8988T (cell line): ENCODE results near the gene GLCE.
"Not testable (repeated sequence)": the region's sequence is repeated elsewhere in the genome, so short reads cannot be mapped to it uniquely, and the experiment has no call there.

Experiments
- DNase-seq: peaks from one replicate; pipeline ENCODE4 v3.0.0; 2011

Gene GLCE

DNA sequence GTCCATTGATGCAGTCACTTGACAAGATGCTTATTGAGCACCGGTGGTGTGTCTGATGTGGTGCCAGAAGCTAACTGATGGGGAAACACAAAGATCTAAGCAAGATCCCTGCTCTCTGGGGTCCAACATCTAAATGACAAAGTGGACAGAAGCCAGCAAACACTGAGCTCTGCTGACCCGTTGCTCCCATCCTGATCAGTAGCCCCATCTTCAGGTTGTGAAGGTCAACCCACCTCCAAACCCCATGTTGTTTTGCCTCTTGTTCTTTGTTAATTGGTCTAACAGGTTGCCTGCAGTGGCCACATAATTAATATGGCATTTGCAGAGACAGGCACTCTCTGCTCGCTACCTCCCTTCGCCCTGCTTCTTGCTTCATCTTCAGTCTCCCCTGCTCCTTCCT lies 21.5 kb upstream of the GLCE start:
- DNase-seq: no peak

DNA sequence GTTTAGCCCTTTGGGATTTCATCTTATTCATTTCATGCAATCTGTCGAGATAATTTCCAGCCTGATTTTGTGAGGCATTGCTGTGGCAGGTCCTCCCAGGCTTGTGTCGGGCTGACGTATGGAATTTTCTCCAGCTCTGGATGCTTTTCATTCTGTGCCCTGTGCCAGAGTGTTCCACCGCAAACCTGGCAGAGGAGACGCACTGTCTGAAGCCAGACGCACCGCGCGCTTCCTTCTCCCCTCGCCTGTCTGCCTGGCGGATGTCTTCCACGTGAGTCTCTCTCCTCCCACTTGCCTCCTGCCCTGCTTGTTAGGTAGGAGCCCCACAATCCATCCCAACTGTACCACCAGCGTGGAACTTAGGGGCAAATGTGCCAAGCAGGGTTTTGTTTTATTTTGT lies 20.1 kb upstream of the GLCE start:
- no peak for DNase-seq

DNA sequence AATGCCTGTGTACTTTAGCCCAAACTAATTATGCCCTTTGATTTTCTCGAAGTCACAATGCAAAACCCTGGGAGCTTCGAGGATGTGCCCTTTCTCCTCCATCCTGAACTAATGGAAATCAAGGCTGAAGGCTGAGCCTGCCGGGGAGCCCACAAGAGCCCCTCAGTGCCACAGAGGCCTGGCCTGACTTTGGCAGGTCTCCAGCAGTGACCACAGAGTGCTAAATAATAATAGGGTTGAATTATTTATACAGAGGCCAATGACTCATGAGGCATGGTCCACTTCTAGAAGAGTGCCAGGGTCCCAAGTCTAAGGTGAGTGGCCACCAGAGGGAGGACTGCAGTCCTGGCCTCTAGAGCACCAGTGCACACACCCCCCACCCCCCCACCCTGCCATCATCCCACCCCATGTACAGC lies 19.1 kb upstream of the GLCE start:
- DNase-seq: no peak

DNA sequence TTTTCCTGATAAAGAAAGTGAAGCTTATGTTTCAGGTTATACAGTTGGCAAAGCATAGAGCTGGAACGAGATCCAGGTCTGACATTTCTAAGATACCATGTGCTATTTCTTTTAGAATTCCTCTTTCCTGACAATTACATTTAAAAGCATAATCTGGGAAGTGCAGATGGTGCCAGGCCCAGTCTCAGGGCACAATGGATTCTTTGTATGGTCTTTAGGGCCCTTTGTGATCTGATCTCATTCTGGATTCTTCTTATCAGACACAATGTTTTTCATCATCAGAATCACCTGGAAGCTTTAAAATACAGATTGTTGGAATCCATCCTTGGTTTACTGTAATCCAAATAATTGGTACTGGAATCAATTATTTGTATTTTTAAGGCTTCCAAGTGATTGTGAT lies 18.6 kb upstream of the GLCE start:
- DNase-seq: no peak

DNA sequence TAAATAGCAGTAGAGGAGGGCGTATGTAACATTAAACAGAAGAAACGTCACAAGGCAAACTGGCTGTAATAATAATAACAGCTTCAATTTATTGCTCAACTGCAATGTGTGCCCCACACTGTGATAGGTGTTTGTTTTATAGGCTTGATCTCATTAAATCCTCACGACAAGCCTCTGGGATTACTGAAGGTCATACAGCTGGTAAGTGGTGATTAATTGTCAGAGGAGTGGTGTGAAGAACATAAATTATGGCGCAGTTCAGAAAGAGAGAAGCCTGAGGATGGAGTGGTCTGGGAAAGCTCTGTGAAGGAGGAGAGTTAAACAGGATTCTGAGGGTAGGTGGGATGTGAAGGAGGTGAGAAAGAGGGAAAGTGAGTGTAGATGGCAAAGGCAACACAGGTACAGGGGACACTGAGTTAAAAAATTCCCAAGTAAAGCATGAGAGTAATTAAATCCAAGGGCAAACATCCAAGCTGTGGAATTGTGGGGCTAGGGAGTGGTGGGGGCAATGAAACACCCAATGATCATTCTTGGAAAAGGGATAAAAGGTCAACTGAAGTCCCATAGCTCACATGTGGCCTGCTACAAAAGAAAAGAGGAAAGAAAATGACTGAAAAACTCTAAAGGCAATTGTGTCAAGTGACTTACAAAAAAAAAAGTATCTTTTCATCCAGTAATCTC lies 16.5 kb upstream of the GLCE start:
- no peak for DNase-seq

DNA sequence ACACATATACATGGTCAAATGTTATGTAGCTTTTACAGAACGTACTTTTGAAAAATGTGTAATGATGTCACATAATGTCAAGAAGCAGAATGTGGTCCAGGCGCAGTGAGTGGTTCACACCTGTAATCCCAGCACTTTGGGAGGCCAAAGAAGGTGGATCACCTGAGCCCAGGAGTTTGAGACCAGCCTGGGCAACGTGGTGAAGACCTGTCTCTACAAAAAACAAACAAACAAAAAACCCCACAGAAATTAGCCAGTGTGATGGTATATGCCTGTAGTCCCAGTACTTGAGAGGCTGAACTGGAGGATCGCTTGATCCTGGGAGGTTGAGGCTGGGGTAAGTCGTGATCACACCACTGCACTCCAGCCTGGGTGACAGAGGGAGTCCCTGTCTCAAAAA lies 15.9 kb upstream of the GLCE start:
- DNase-seq: no peak

DNA sequence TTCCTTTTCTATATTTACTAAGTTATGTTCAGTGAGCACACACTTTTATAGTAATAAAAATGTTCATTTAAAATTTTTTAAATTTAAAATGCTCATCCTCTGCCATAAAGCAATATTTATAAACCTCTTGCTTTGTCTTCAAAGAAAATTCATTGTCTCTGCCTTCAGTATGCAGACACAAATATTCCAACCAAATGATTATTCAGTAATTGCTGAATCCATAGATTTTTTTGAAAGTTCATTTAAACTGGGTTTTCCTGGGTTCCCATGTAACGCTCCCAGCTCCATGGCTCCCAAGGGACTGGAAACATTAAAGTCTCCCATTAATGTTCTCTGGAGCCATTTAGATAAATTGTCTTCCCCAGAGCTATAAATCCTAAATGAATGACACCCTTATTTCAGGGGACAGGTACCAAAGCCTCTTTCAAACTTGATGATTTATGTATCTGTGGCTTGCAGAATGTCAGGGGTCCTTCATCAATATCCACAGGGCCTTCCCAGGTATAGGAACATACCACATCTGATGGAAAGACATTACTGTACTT lies 15.2 kb upstream of the GLCE start:
- no peak for DNase-seq

DNA sequence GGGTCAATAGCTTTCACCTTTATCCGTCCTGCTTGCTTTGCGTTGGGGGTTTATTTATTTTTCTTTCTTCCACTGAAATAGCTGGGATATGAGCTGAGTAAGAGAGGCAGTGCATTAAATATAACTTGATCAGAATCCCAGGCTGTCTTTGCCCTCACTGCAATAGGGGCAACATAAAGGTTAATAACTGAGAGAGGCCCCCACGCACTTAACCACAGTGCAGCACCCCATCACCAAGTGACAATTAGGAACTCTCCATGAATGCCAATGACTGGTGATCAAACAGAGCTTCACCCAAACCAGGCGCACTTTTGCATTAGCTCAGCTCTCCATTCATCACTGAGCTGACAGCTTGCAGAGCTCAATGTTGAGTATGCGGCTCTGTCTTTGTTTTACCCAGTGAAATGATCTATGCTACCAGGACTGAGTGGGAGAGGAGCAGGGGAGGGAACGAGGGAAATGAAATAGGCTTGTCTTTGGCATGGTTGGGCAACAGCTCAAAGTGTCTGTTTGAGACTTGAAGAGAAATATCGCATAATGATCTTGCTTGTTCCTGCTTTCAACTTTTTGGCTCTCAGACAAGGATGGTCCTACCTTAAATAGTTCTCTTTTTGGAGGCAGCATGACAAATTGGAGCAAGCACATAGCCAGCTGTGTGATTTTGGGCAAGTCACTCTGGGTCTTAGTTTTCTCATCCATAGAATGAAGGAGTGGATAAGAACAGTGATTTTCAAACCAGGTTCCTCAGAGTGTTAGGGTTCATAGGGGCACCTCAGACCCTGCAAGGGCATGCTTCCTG lies 14.5 kb upstream of the GLCE start:
- DNase-seq: no peak

DNA sequence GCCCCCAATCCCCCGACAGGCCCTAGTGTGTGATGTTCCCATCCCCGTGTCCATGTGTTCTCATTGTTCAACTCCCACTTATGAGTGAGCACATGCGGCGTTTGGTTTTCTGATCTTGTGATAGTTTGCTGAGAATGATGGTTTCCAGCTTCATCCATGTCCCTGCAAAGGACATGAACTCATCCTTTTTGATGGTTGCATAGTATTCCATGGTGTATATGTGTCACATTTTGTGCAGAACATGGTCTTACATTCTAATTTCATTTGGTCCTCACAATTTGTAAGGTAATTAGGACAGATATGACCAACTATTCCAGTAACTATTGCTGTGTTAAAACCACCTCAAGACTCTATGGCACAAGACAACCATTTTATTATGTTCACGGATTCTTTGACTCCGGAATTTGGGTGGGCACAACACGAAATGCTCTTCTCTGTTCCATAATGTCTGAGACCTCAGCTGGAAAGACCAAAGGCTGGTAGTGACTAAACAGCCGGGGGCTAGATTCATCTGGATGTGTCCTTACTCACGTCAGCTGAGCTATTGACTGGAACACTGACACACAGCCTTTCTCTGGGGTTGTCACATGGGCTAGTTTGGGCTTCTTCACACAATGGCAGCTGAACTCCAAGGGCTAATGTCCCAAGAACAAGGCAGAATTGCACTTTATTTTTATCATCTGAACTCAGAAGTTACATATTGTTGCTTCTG lies 13.6 kb upstream of the GLCE start:
- no peak for DNase-seq

DNA sequence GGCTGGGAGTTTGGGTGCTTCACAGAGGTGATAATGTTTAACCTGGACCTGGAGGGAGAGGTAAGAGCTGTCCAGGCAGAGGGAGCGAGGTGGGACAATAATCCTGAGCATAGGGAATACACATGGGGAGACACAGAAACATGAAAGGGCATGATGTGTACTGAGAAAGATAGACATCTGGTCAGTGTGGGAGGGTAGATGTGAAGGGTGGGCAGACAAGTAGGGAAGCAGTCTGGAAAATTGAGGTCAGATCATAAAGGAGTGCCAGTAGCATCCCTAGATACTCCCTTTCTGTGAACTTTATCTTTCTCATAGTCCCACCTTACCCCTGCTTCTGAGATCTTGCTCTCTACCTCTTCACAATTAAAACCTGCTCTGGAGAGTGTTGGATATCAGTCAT lies 12.0 kb upstream of the GLCE start:
- DNase-seq: no peak

DNA sequence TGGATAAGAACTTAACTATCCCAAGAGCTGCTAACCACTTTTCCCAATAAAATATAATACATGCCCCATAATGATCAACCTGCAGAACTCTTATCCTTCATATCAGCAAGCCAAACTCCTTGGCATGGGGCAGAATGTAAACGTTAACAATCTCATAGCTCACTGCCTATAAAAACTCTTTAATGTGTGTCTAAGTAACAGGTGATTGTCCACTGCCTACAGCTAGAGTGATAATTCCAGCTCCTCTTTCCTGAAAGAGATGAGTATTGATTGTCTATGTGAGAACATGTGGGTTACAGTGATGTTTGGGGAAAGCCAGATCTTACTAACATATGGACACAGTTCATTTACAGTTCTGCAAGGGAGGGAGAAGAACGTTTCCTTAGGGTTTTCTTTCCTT lies 11.3 kb upstream of the GLCE start:
- no peak for DNase-seq

DNA sequence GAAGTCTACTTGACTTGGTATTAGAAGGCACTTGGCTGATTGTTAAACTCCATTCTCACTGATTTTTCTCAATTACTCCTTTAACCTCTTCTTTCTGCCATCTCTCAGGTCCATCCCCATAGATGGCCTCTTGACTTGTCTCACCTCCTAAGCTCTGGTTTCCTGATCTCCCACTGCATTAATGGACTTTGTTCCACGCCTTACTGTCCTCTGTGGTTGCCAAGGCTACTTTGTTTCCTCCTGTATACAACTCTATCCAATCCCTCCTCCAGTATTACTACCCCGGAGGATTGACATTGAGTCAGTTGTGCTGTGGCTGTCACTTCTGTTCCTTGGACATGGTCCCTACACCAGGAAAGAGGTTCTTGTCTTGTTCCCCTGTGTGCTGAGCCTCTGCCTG lies 10.6 kb upstream of the GLCE start:
- no peak for DNase-seq

DNA sequence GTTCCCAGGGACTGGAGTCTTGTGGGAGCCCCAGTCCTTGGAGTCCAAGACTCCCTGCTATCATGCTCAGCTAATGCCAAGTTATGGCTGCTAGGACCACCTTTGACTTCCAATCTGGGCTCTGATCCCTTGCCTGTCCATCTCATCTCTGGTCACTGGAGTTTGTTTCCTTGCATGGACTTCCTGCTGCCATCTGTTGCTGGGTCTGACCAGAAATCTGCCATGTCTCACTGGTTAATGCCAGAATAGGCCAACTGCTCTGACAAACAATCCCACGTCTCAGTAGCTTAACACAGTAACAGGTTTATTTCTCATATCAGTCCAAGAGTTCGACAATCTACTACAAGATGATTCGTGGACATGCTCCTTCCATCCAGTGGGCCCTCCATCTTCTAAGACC lies 10.1 kb upstream of the GLCE start:
- DNase-seq: no peak

DNA sequence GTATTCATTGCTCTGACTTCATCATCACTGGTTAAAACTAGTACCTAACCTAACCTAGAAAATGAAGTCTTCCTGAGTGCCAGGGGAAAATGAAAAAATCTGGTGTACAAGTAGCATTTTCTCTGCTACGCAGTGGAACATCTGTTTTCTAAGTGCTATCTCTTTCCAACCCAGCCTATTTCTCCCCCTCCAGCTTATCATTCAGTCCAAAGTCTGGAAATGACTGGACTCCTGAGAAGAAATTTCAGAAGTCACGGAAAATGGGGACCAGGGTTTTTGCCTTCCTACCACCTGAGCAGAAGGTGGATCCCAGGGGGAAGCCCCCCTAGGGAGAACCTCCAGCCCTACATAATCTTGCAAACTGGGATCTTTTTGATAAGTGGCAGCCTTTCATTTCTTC lies 9.6 kb upstream of the GLCE start:
- DNase-seq: no peak

DNA sequence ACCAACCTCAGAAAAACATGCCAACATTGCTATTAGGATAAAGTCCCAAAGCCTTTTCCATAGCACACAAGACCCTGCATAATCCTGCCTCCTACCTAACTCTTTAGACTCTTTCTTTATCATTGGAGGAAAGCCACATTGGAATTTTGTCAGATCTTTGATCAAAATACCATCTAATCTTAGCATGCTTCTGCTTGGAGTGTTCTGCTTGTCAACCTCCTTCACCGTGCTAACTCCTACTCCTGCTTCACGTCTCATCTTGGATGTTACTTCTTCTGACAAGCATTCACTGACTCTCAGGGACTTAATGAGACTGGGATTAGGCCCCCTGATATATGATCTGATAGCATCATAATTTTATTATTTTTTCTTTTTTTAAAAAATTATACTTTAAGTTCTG lies 7.4 kb upstream of the GLCE start:
- DNase-seq: no peak

DNA sequence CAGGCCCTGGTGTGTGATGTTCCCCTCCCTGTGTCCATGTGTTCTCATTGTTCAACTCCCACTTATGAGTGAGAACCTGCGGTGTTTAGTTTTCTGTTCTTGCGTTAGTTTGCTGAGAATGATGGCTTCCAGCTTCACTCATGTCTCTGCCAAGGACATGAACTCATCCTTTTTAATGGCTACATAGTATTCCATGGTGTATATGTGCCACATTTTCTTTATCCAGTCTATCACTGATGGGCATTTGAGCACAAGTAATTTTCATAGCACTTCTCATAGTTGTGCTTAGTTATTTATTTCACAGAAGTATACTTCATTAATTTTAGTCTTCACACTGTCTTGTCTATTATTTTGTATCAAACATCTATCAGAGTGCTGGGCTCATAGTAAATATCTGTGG lies 6.8 kb upstream of the GLCE start:
- not testable (repeated sequence) for DNase-seq

DNA sequence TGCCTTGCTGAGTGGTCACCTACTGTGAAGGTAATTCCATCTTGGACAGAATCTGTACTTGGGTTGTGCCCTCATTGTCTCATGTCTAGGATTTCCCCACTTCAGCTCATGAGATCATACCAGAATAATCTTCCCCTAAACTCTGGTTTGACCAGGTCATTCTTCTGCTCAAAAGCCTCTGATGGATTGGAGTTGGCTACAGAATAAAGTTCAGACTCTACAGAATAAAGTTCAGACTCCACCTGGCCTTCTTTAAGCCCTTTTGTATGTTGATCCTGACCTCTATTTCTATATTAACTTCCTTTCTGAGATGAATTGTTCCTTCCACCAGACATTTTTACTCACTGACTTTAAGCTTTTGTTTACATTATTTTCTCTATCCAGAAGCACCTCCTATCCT lies 6.4 kb upstream of the GLCE start:
- DNase-seq: no peak

DNA sequence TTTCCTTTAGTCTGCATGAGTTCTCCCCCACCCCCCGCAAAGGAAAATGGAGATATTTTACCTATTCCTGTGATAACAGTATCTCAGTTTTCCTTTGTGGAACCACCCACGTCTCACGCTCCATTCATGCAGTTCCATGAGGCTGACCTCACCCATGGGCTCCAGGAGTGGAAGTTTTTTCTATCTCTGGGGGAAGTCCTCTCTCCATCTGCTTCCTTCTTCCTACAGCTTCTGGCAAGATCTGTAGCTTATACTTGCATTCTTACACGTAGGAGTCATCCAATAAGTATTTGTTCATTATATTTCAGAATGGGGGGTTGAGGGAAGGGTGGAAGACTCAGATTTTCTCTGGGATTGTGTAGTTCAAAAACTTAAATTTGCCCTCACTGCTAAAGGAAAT lies 5.8 kb upstream of the GLCE start:
- DNase-seq: no peak

DNA sequence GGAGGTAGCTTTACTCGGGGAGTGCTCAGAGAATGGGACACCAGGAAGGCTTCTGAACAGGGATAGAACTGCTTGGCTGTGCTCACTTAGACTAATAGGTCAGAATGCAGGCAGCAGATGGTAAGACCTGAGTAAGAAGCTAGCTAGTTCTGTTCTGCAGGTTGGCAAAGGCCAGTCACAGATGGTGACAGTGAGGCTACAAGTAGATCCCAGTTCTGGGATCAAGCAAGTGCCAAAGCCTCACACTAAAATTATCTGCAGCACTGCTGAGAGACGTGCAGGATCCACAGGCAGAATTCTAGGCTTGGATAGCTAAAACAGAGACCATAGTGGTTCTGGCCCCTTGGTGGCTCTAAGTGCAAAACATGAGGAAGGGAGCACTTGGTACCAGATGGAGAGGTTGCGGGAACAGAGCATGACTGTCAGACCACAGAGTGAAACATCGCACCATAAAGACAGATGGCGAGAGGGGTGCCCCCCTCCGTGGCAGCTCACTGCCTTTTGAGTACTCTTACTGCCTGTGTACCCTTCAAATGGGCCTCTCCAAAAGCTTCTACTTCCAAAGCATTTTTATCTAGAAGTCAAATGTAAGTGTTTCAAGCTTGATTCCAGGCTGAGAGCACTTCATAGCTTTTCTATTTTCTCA lies 3.6 kb upstream of the GLCE start:
- no peak for DNase-seq

DNA sequence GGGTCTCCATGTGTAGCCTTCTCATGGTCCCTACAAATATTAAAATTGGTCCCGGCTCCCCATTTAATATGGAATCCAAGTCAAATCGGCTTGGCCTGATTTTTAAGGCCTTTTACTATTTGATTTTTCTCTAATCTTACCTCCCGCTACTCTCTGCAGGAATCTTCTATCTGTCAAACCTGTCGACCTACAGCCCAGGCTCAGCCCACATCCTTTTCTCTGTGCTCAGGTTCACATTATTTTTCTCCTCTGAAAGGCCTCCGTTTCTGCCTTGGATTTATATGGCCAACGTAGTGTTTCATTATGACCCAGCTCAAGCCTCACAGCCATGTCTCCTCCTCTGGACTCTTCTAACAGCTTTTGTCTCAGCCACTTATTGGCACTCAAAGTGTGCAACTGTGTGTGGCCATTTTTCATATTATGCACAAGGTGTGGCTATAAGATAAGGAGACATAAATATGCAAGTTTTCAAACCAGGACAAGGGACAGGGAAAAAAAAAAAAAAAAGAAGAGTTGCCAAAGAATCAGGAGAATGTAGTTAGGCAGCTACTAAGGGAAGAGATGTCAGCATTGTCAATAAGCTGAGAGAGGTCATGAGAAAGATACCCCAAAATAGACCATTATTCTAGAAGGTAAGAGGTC lies 2.1 kb upstream of the GLCE start:
- DNase-seq: no peak

DNA sequence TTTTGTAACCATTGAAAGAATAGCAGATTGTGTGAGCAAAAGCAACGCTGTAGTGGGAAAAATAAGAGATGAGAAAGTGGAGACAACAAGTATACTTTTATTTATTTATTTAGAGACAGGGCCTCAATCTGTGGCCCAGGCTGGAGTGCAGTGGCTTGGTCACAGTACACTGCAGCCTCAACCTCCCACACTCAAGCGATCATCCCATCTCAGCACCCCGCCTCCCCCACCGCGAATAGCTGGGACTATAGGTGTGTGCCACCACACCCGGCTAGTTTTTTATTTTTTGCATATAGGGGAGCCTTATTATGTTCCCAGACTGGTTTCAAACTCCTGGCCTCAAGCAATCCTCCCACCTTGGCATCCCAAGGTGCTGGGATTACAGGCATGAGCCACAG lies 1.6 kb upstream of the GLCE start:
- DNase-seq: no peak

DNA sequence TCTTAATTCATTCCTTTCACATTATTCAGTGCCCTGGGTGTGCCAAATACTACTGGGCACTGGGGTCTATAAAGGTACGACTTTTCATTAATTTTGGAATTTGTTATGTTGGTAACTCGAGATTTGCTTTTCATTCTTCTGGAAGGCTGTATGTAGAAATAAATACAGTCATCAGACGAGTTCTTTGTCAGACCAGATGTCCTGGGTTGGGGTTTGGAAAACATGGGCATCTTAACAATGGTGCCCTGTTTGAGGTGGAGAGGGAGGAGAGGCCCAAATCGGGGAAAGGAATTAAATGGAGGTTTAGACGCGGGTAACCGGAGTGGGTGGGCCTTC lies 662 bp upstream of the GLCE start:
- DNase-seq: no peak
